Pancreas (tissue), 10 donors: ENCODE measurements around the gene TMC5. TPM values are rescaled to one million over a fixed set of nuclear protein-coding genes. Genes with fewer than 3 reads are reported as not detected.

Experiments used
- ATAC-seq, 4 donors: fragments of 200-7000 bp; cut with Tn5 transposase; one replicate each; pipeline versions ENCODE4 v1.8.0 to v1.9.1; 2020; ENCODE audit warnings: mild to moderate bottlenecking in 4 of 4, moderate library complexity in 4 of 4
- DNase-seq, 6 donors: peaks; one replicate each; pipeline ENCODE4 v3.0.0-alpha.2; 2020
- FAIRE-seq: peaks from 2 replicates; lab custom pipeline; 2012; peaks lifted over from hg19 to GRCh38; lab: Jason Lieb, UNC
- H3K27ac ChIP-seq, 4 donors: fragments of 200-600 bp; sonication (generic); 1 replicate in 3 of 4; 2 replicates in 1 of 4; pipeline versions ENCODE4 v1.5.0 to v1.8.0; 2020
- H3K27me3 ChIP-seq, 4 donors: fragments of 200-600 bp; one replicate each; pipeline ENCODE4 v1.8.0; 2021
- H3K36me3 ChIP-seq, 3 donors: fragments of 200-600 bp; sonication (generic) in 1 of 3; one replicate each; pipeline versions ENCODE4 v1.5.0 to v1.8.0; 2020 to 2021
- H3K4me1 ChIP-seq, 3 donors: fragments of 200-600 bp; one replicate each; pipeline ENCODE4 v1.8.0; 2021
- H3K4me3 ChIP-seq, 4 donors: fragments of 200-600 bp; sonication (generic) in 2 of 4; one replicate each; pipeline versions ENCODE4 v1.5.0 to v1.8.0; 2020 to 2021
- H3K9me3 ChIP-seq, 4 donors: fragments of 200-600 bp; one replicate each; pipeline ENCODE4 v1.8.0; 2021
- CTCF ChIP-seq, 4 donors: fragments of 200-600 bp; sonication (generic) in 3 of 4; IDR thresholded peaks; one replicate each; pipeline versions ENCODE4 v1.5.0 to v1.8.0; 2021; ENCODE audit warnings: antibody characterized with exemption in 4 of 4
- WGBS, 2 donors: extraction: QIAGEN DNeasy Blood & Tissue Kit; methylation state at CpG; one replicate each; pipeline ENCODE4 v1.1.7; 2013; 5-methylcytosine and 5-hydroxymethylcytosine counted together
- intact Hi-C, 3 donors: fragments of 100-400 bp; cut with DNase I; formaldehyde crosslinking; loops; one replicate each; pipeline versions ENCODE4 v1.11.1 to v1.14.2; 2022
- polyA plus RNA-seq, 2 donors: library from polyadenylated mRNA; stranded (reverse); fragments of 200-250 nt; gene quantifications; one replicate each; pipeline ENCODE4 v1.2.3, GENCODE V29; 2013
- total RNA-seq, 6 donors: library from RNA; stranded (reverse); fragmentation: NEBNext Ultra II Directional in 4 of 6; extraction: Animal tissue kit (Norgen Biotek cat#: 25700) in 4 of 6; gene quantifications; one replicate each; pipeline versions ENCODE4 v1.2.1 to v1.2.4, GENCODE V29; 2021 to 2023
- donor health status: healthy with polysubstance abuse.
- donor health status: DM: no; HTN: no; CAD: no; lungs with moderate emphysema.
- donor health status: DM: no; HTN: no; CAD: no.
- donor health status: control.
- donor health status: control.
- donor health status: Bipolar disorder and iron deficiency.
- donor health status: DM: yes; HTN: yes; CAD: no.
- donor health status: DM: no; HTN: no; CAD: no.
- donor health status: DM: no; HTN: no; CAD: no.
- donor health status: DM: yes; HTN: yes; CAD: no.

TMC5 gene
- total and polyA plus RNA-seq, 8 donors = 1.3 to 24.8 (median 5.3) TPM

GRCh38 chr16:19443659-19444058, 26.0 kb downstream of the TMC5 start:
- H3K9me3 ChIP-seq = no peaks in the 10 kb centered on the region
- H3K27ac ChIP-seq = no peak overlapping the region
- intact Hi-C loops = no loop called here
- H3K36me3 ChIP-seq = no peaks in the 10 kb centered on the region
- H3K4me1 ChIP-seq = no peaks in the 10 kb centered on the region
- WGBS, 2 donors = 30 to 38% methylated on average over 1 of the region's 1 CpG
- H3K27me3 ChIP-seq = peaks cover 0 to 13% (median 2%) of the 10 kb centered on the region in 4 donors
- no peak overlapping the region for H3K4me3 ChIP-seq
- DNase-seq (no peak), FAIRE-seq (no peak), ATAC-seq (no peak)
- no peak for TF ChIP-seq CTCF (IDR thresholded peaks at IDR 0.05)

- FAIRE-seq = no peak
- no peaks in the 10 kb centered on the region for H3K4me1 ChIP-seq
Measured at GRCh38 chr16:19446300-19446846, 28.7 kb downstream of the TMC5 start.

GRCh38 chr16:19446886-19447285, 29.2 kb downstream of the TMC5 start:
- 89 to 95% methylated on average over 5 of the region's 5 CpGs for WGBS, 2 donors

More at GRCh38 chr16:19446300-19446846, 28.7 kb downstream of the TMC5 start:
- H3K9me3 ChIP-seq = no peaks in the 10 kb centered on the region
- no peak overlapping the region for H3K27ac ChIP-seq
- no peak for TF ChIP-seq CTCF (IDR thresholded peaks at IDR 0.05)
- 51 to 66% methylated on average over 4 of the region's 4 CpGs for WGBS, 2 donors
- H3K36me3 ChIP-seq = no peaks in the 10 kb centered on the region
- peaks cover 0 to 10% (median 2%) of the 10 kb centered on the region in 4 donors for H3K27me3 ChIP-seq
- ATAC-seq (no peak), DNase-seq (no peak)
- H3K4me3 ChIP-seq = no peak overlapping the region
- intact Hi-C loops = no loop called here

GRCh38 chr16:19450186-19450585, 32.5 kb downstream of the TMC5 start:
- DNase-seq (no peak), ATAC-seq (no peak), FAIRE-seq (no peak)
- WGBS, 2 donors = 56 to 83% methylated on average over 3 of the region's 3 CpGs
- Histone ChIP-seq H3K36me3 (no peaks in the 10 kb centered on the region), H3K4me3 (no peak overlapping the region), H3K27me3 (peaks cover 0 to 4% (median 0%) of the 10 kb centered on the region in 4 donors), H3K27ac (no peak overlapping the region), H3K9me3 (no peaks in the 10 kb centered on the region), H3K4me1 (no peaks in the 10 kb centered on the region)
- intact Hi-C loops = no loop called here
- TF ChIP-seq CTCF (IDR thresholded peaks at IDR 0.05) = no peak

More at GRCh38 chr16:19446886-19447285, 29.2 kb downstream of the TMC5 start:
- FAIRE-seq (no peak), DNase-seq (no peak), ATAC-seq (no peak)
- H3K27ac ChIP-seq = no peak overlapping the region
- H3K9me3 ChIP-seq = no peaks in the 10 kb centered on the region
- H3K27me3 ChIP-seq = peaks cover 0 to 9% (median 2%) of the 10 kb centered on the region in 4 donors
- no peak overlapping the region for H3K4me3 ChIP-seq
- H3K4me1 ChIP-seq = no peaks in the 10 kb centered on the region
- TF ChIP-seq CTCF (IDR thresholded peaks at IDR 0.05) = no peak
- intact Hi-C loops = no loop called here
- no peaks in the 10 kb centered on the region for H3K36me3 ChIP-seq

- no peak overlapping the region for H3K4me3 ChIP-seq
- H3K9me3 ChIP-seq = no peaks in the 10 kb centered on the region
- FAIRE-seq (no peak), ATAC-seq (no peak), DNase-seq (no peak)
- H3K27me3 ChIP-seq = no peaks in the 10 kb centered on the region
- no peak overlapping the region for H3K27ac ChIP-seq
- intact Hi-C loops = no loop called here
- H3K4me1 ChIP-seq = no peaks in the 10 kb centered on the region
- 67 to 87% methylated on average over 9 of the region's 9 CpGs for WGBS, 2 donors
- TF ChIP-seq CTCF (IDR thresholded peaks at IDR 0.05) = no peak
- no peaks in the 10 kb centered on the region for H3K36me3 ChIP-seq
Measured at GRCh38 chr16:19458722-19459379, 41.2 kb downstream of the TMC5 start.
